Pons (tissue), 1 donor: ENCODE measurements around the gene ZNRF3.
"Not testable (repeated sequence)": the region's sequence is repeated elsewhere in the genome, so short reads cannot be mapped to it uniquely, and the experiment has no call there.

Source experiments
- DNase-seq: peaks from one replicate; pipeline ENCODE4 v3.0.0-alpha.2; 2016; ENCODE audit warnings: low spot score

The ZNRF3 gene

GRCh38 chr22:28884747-28885350, 1.5 kb downstream of the ZNRF3 start:
- DNase-seq: no peak

GRCh38 chr22:28885939-28886338, 2.6 kb downstream of the ZNRF3 start:
- no peak for DNase-seq

GRCh38 chr22:28886679-28887078, 3.3 kb downstream of the ZNRF3 start:
- DNase-seq: not testable (repeated sequence)

- DNase-seq: no peak
These were observed 4.5 kb downstream of the ZNRF3 start for GRCh38 chr22:28887725-28888459.

GRCh38 chr22:28889478-28890024, 6.2 kb downstream of the ZNRF3 start:
- DNase-seq: no peak

- DNase-seq: no peak
These were observed 7.9 kb downstream of the ZNRF3 start for GRCh38 chr22:28891156-28891733.

- DNase-seq: no peak
These were observed 8.9 kb downstream of the ZNRF3 start for GRCh38 chr22:28892175-28892731.

GRCh38 chr22:28893810-28894209, 10.4 kb downstream of the ZNRF3 start:
- DNase-seq: no peak

GRCh38 chr22:28894334-28894733, 11.0 kb downstream of the ZNRF3 start:
- DNase-seq: no peak

- no peak for DNase-seq
These were observed 11.4 kb downstream of the ZNRF3 start for GRCh38 chr22:28894807-28895206.

GRCh38 chr22:28896611-28897010, 13.2 kb downstream of the ZNRF3 start:
- no peak for DNase-seq

- DNase-seq: no peak
These were observed 14.9 kb downstream of the ZNRF3 start for GRCh38 chr22:28898233-28898629.

GRCh38 chr22:28899199-28899853, 16.0 kb downstream of the ZNRF3 start:
- DNase-seq: no peak

- DNase-seq: no peak
These were observed 17.1 kb downstream of the ZNRF3 start for GRCh38 chr22:28900379-28900925.

GRCh38 chr22:28902490-28902889, 19.1 kb downstream of the ZNRF3 start:
- no peak for DNase-seq

GRCh38 chr22:28903080-28903479, 19.7 kb downstream of the ZNRF3 start:
- DNase-seq: no peak

- no peak for DNase-seq
These were observed 20.4 kb downstream of the ZNRF3 start for GRCh38 chr22:28903729-28904128.

- no peak for DNase-seq
These were observed 21.0 kb downstream of the ZNRF3 start for GRCh38 chr22:28904211-28904896.

- DNase-seq: no peak
These were observed 22.0 kb downstream of the ZNRF3 start for GRCh38 chr22:28905256-28905832.

GRCh38 chr22:28906312-28906711, 22.9 kb downstream of the ZNRF3 start:
- DNase-seq: no peak
